GM12865 (cell line): ENCODE results near the gene KRT71.

Experiments used
- DNase-seq: peaks from one replicate; pipeline ENCODE4 v3.0.0; 2010; ENCODE audit warnings: low read depth
- H3K4me3 ChIP-seq: 2 replicates; pipeline ENCODE4 v1.5.1; 2011; ENCODE audit warnings: mild to moderate bottlenecking, low read depth, low read length, control low read depth
- TF ChIP-seq, protein P1 (sequence below): IDR thresholded peaks from 2 replicates; pipeline ENCODE4 v1.5.1; 2011; ENCODE audit warnings: low read length, control low read depth, low read depth, inconsistent platforms; ENCODE audit not compliant: insufficient read depth; ENCODE audit errors: missing control alignments

KRT71 gene

GRCh38 chr12:52494100-52494499, 58.8 kb downstream of the KRT71 start:
- TF ChIP-seq, protein P1, sequence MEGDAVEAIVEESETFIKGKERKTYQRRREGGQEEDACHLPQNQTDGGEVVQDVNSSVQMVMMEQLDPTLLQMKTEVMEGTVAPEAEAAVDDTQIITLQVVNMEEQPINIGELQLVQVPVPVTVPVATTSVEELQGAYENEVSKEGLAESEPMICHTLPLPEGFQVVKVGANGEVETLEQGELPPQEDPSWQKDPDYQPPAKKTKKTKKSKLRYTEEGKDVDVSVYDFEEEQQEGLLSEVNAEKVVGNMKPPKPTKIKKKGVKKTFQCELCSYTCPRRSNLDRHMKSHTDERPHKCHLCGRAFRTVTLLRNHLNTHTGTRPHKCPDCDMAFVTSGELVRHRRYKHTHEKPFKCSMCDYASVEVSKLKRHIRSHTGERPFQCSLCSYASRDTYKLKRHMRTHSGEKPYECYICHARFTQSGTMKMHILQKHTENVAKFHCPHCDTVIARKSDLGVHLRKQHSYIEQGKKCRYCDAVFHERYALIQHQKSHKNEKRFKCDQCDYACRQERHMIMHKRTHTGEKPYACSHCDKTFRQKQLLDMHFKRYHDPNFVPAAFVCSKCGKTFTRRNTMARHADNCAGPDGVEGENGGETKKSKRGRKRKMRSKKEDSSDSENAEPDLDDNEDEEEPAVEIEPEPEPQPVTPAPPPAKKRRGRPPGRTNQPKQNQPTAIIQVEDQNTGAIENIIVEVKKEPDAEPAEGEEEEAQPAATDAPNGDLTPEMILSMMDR = no peak
- DNase-seq = no peak
- no peak overlapping the region for H3K4me3 ChIP-seq
